ENCODE measurements around the gene MRTFA.
"Not testable (repeated sequence)": the region's sequence is repeated elsewhere in the genome, so short reads cannot be mapped to it uniquely, and the experiment has no call there.

MRTFA gene

DNA sequence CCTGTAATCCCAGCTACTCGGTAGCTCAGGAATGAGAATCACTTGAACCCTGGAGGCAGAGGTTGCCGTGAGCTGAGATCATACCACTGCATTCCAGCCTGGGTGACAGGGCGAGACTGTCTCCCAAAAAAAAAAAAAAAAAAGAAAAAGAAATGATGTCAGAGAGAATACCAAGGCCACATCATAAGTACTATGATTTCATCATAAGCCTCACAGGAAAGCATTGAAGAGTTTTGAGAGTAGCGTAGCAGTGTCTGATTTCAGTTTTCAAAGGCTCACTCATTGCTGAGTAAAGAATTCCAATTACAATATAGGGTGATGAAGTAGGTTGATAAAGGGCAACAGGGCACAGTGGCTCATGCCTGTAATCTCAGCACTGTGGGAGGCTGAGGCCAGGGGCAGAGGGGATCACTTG, 88.8 kb downstream of the MRTFA start:
- DNase-seq (ENCODE audit: extremely low read depth, low read depth), result no peak
- TF ChIP-seq, protein P1, sequence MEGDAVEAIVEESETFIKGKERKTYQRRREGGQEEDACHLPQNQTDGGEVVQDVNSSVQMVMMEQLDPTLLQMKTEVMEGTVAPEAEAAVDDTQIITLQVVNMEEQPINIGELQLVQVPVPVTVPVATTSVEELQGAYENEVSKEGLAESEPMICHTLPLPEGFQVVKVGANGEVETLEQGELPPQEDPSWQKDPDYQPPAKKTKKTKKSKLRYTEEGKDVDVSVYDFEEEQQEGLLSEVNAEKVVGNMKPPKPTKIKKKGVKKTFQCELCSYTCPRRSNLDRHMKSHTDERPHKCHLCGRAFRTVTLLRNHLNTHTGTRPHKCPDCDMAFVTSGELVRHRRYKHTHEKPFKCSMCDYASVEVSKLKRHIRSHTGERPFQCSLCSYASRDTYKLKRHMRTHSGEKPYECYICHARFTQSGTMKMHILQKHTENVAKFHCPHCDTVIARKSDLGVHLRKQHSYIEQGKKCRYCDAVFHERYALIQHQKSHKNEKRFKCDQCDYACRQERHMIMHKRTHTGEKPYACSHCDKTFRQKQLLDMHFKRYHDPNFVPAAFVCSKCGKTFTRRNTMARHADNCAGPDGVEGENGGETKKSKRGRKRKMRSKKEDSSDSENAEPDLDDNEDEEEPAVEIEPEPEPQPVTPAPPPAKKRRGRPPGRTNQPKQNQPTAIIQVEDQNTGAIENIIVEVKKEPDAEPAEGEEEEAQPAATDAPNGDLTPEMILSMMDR (IDR thresholded peaks at IDR 0.05; ENCODE audit: low read depth, low read length, missing control alignments), result no peak
- H3K4me3 ChIP-seq (replicated peaks; ENCODE audit: low read depth, low read length), result no peak overlapping the region

DNA sequence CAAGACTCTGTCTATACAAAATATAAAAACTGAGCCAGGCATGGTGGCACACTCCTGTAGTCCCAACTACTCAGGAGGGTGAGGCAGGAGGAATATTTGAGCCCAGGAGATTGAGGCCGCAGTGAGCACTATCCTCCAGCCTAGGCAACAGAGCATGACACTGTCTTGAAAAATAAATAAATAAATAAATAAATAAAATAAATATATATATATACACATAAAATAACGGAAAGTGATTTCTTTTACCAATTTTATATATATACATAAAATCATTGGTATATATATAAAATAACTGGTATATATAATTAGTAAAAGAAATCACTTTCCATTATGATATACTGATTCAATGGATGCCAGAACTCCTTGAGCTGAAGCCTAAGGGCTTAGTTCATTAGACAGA, 91.8 kb downstream of the MRTFA start:
- H3K4me3 ChIP-seq (replicated peaks; ENCODE audit: low read depth, low read length), result no peak overlapping the region
- no peak for DNase-seq (ENCODE audit: extremely low read depth, low read depth)
- TF ChIP-seq, protein P1 (IDR thresholded peaks at IDR 0.05; ENCODE audit: low read depth, low read length, missing control alignments), result no peak

GRCh38 chr22:40542821-40543540, 93.5 kb downstream of the MRTFA start:
- H3K4me3 ChIP-seq (replicated peaks; ENCODE audit: low read depth, low read length), result no peak overlapping the region
- no peak for DNase-seq (ENCODE audit: extremely low read depth, low read depth)
- TF ChIP-seq, protein P1 (IDR thresholded peaks at IDR 0.05; ENCODE audit: low read depth, low read length, missing control alignments), result no peak

- TF ChIP-seq, protein P1 (IDR thresholded peaks at IDR 0.05; ENCODE audit: low read depth, low read length, missing control alignments), result no peak
- no peak overlapping the region for H3K4me3 ChIP-seq (replicated peaks; ENCODE audit: low read depth, low read length)
- DNase-seq (ENCODE audit: extremely low read depth, low read depth), result no peak
Measured at GRCh38 chr22:40541300-40541699, 95.2 kb downstream of the MRTFA start.

DNA sequence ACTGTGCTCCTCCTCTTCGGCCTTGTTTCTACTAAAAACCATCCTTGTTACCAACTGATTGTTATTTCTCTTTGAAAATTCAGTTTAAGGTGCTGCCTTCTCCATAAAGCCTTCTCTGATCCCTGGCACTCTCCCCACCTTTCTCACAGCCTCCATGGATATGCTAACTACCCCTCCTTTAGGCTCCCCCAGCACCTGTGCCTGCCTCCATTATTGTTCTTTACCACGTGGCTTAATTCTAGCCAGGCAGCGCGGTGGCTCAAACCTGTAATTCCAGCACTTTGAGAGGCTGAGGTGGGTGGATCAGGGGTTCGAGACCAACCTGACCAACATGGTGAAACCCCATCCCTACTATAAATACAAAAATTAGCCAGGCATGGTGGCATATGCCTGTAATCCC, 96.3 kb downstream of the MRTFA start:
- H3K4me3 ChIP-seq (replicated peaks; ENCODE audit: low read depth, low read length), result no peak overlapping the region
- TF ChIP-seq, protein P1 (IDR thresholded peaks at IDR 0.05; ENCODE audit: low read depth, low read length, missing control alignments), result no peak
- DNase-seq (ENCODE audit: extremely low read depth, low read depth), result no peak

- not testable (repeated sequence) for DNase-seq (ENCODE audit: extremely low read depth, low read depth); H3K4me3 ChIP-seq (replicated peaks; ENCODE audit: low read depth, low read length)
Measured at GRCh38 chr22:40536149-40536548, 100.4 kb downstream of the MRTFA start.

DNA sequence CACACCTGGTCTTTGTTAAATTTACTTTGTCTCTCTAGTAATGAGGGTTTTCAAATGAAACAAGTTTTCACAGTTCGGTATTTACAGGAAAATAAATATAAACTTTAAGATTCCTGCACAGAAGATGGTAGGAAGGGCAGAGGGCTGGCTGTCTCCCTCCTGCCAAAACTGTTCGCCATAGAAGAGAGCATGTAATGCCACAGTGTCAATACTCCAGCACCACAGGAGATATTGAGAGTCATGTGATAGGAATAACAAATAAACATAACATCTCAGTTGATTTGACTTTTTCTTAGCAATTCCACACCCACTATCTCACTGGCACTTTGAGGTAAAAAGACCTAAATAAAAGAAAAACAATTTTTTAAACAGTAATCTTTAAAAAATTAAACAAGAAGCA, 100.9 kb downstream of the MRTFA start:
- no peak for DNase-seq (ENCODE audit: extremely low read depth, low read depth)
- no peak overlapping the region for H3K4me3 ChIP-seq (replicated peaks; ENCODE audit: low read depth, low read length)
- TF ChIP-seq, protein P1 (IDR thresholded peaks at IDR 0.05; ENCODE audit: low read depth, low read length, missing control alignments), result no peak

All from HFF-Myc (cell line).